Caco-2 (cell line): ENCODE measurements around the gene CNOT6. TPM values are rescaled to one million over a fixed set of nuclear protein-coding genes. Genes with fewer than 3 reads are reported as not detected.

Experiments
- BruUV-seq: library from RNA; stranded (reverse); fragments of 400-500 nt; replicated peaks from 2 replicates; lab custom pipeline; 2021; lab: Mats Ljungman, UMichigan
- CTCF ChIA-PET: fragments of 300-600 bp; sonication (Branson Sonifier 250); formaldehyde crosslinking; loops from one replicate; lab custom pipeline; 2022; ENCODE audit warnings: antibody characterized with exemption; lab: Charles Lee
- POLR2A ChIA-PET: fragments of 300-600 bp; sonication (Branson Sonifier 250); formaldehyde crosslinking; loops from one replicate; lab custom pipeline; 2022; ENCODE audit warnings: antibody characterized with exemption; lab: Charles Lee
- DNase-seq, 2 experiments: peaks; one replicate each; pipeline versions ENCODE4 v3.0.0 to v3.0.0-alpha.2; 2020 to 2022
- H3K27me3 ChIP-seq: replicated peaks from 2 replicates; pipeline ENCODE4 v1.6.0; 2011; ENCODE audit warnings: low read length; ENCODE audit not compliant: control insufficient read depth, insufficient read depth
- H3K36me3 ChIP-seq: 2 replicates; pipeline ENCODE4 v1.5.1; 2011; ENCODE audit warnings: low read length; ENCODE audit not compliant: control insufficient read depth, insufficient read depth
- H3K4me1 ChIP-seq: fragments of 250-450 bp; sonication (Bioruptor Pico); 2 replicates; pipeline ENCODE4 v1.5.1; 2020; ENCODE audit warnings: mild to moderate bottlenecking
- H3K4me3 ChIP-seq: 2 replicates; pipeline ENCODE4 v1.5.1; 2011; ENCODE audit warnings: low read depth, mild to moderate bottlenecking, control low read depth, low read length
- H3K9me3 ChIP-seq: fragments of 250-450 bp; sonication (Bioruptor Pico); 2 replicates; pipeline ENCODE4 v1.5.1; 2020; ENCODE audit warnings: mild to moderate bottlenecking, moderate library complexity
- H3K27ac Mint-ChIP-seq: one replicate; pipeline ENCODE4 v1.8.0; 2022; ENCODE audit warnings: mixed read lengths; ENCODE audit not compliant: unreplicated experiment
- H3K27me3 Mint-ChIP-seq: one replicate; pipeline ENCODE4 v1.8.0; 2022; ENCODE audit warnings: mixed read lengths; ENCODE audit not compliant: insufficient read depth, unreplicated experiment
- H3K36me3 Mint-ChIP-seq: one replicate; pipeline ENCODE4 v1.8.0; 2022; ENCODE audit warnings: mild to moderate bottlenecking, mixed read lengths; ENCODE audit not compliant: insufficient read depth, unreplicated experiment
- H3K4me1 Mint-ChIP-seq: one replicate; pipeline ENCODE4 v1.8.0; 2022; ENCODE audit warnings: low read depth, mixed read lengths; ENCODE audit not compliant: unreplicated experiment
- H3K4me3 Mint-ChIP-seq: one replicate; pipeline ENCODE4 v1.8.0; 2022; ENCODE audit warnings: mild to moderate bottlenecking, moderate library complexity, mixed read lengths; ENCODE audit not compliant: unreplicated experiment
- H3K9me3 Mint-ChIP-seq: one replicate; pipeline ENCODE4 v1.8.0; 2022; ENCODE audit warnings: mixed read lengths; ENCODE audit not compliant: unreplicated experiment
- CTCF ChIP-seq, 2 experiments: fragments of 200-600 bp in 1 of 2; IDR thresholded peaks; 1 replicate in 1 of 2; 2 replicates in 1 of 2; pipeline versions ENCODE4 v1.5.1 to v1.8.0; 2011 to 2022; ENCODE audit warnings: antibody characterized with exemption in 1 of 2, control low read depth in 1 of 2, inconsistent platforms in 1 of 2, low read depth in 1 of 2, low read length in 1 of 2, mild to moderate bottlenecking in 1 of 2, moderate library complexity in 1 of 2; ENCODE audit not compliant: insufficient read depth in 1 of 2, severe bottlenecking in 1 of 2, unreplicated experiment in 1 of 2
- intact Hi-C: fragments of 100-400 bp; cut with micrococcal nuclease; formaldehyde crosslinking; loops from one replicate; pipeline ENCODE4 v1.10.0; 2022; ENCODE audit not compliant: unreplicated experiment
- total RNA-seq: library from RNA; stranded (reverse); gene quantifications from 2 replicates; pipeline ENCODE4 v1.2.3, GENCODE V29; 2022

Gene CNOT6
- total RNA-seq, 1 experiment from 2014 or later = 46.3 TPM

- ChIA-PET POLR2A (no interaction called here), CTCF (no interaction called here)
- TF ChIP-seq CTCF (IDR thresholded peaks at IDR 0.05; ENCODE audit: insufficient read depth in 1 of 2, low read depth in 1 of 2, low read length in 1 of 2, severe bottlenecking in 1 of 2, unreplicated experiment in 1 of 2) = no peak
- Mint-ChIP-seq H3K9me3 (no peaks in the 10 kb centered on the region), H3K4me3 (no peak overlapping the region), H3K4me1 (no peaks in the 10 kb centered on the region), H3K27ac (no peak overlapping the region), H3K27me3 (peaks cover 2% of the 10 kb centered on the region), H3K36me3 (peaks cover 3% of the 10 kb centered on the region)
- H3K4me1 ChIP-seq = no peaks in the 10 kb centered on the region
- DNase-seq = no peak
- H3K36me3 ChIP-seq = no peaks in the 10 kb centered on the region
- no peaks in the 10 kb centered on the region; the same call in 1 of the 2 replicates for H3K27me3 ChIP-seq
- BruUV-seq = no TSS peak
- intact Hi-C loops = no loop called here
- no peaks in the 10 kb centered on the region for H3K9me3 ChIP-seq
- no peak overlapping the region for H3K4me3 ChIP-seq
These were observed 89.6 kb downstream of the CNOT6 start for GRCh38 chr5:180583738-180584137.

DNA sequence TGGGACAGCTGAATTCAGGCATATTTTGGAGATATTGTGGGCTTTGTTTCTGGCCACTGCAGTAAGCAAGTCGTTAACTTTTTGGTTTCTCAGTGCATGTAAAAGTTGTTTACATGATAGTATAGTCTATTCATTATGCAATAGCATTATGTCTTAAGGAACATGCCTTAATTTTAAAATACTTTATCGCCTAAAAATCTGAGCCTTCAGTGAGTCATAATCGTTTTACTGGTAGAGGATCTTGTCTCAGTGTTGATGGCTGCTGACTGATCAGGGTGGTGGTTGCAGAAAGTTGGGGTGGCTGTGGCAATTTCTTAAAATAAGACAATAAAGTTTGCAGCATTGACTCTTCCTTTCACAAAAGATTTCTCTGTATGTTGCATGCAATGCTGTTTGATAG lies 92.0 kb downstream of the CNOT6 start:
- H3K36me3 Mint-ChIP-seq = no peaks in the 10 kb centered on the region
- POLR2A ChIA-PET = no interaction called here

DNA sequence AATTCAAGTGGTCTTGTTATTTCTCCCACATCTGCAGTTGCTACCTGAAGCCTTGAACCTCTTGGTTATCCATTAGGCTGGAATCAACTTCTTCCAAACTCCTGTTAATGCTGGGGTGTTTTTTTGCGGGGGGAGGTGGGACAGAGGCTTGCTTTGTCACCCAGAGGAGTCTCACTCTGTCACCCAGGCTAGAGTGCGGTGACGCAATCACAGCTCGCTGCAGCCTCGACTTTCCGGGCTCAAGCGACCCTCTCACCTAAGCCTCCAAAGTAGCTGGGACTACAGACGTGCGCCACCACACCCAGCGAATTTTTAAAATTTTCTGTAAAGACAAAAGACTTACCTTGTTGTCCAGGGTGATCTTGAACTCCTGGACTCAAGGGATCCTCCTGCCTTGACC lies 92.7 kb downstream of the CNOT6 start:
- no peaks in the 10 kb centered on the region for H3K9me3 ChIP-seq
- intact Hi-C loops = no loop called here
- TF ChIP-seq CTCF (IDR thresholded peaks at IDR 0.05; ENCODE audit: insufficient read depth in 1 of 2, low read depth in 1 of 2, low read length in 1 of 2, severe bottlenecking in 1 of 2, unreplicated experiment in 1 of 2) = no peak
- H3K4me1 ChIP-seq = no peaks in the 10 kb centered on the region
- no TSS peak for BruUV-seq
- Mint-ChIP-seq H3K9me3 (no peaks in the 10 kb centered on the region), H3K4me3 (no peak overlapping the region), H3K27me3 (peaks cover 2% of the 10 kb centered on the region), H3K36me3 (no peaks in the 10 kb centered on the region), H3K4me1 (no peaks in the 10 kb centered on the region), H3K27ac (no peak overlapping the region)
- H3K4me3 ChIP-seq = no peak overlapping the region
- no peaks in the 10 kb centered on the region; the same call in 1 of the 2 replicates for H3K27me3 ChIP-seq
- CTCF ChIA-PET = interaction anchor here (0.7 kb wide), 1 partner anchor 675 kb away, joined by 7 read pairs; no protein-coding TSS in a partner anchor
- no peaks in the 10 kb centered on the region for H3K36me3 ChIP-seq
- POLR2A ChIA-PET = no interaction called here
- no peak for DNase-seq

More for the DNA sequence above, 92.0 kb downstream of the CNOT6 start:
- Mint-ChIP-seq H3K27me3 (peaks cover 2% of the 10 kb centered on the region), H3K4me1 (no peaks in the 10 kb centered on the region), H3K4me3 (no peak overlapping the region), H3K9me3 (no peaks in the 10 kb centered on the region), H3K27ac (no peak overlapping the region)
- CTCF ChIA-PET = no interaction called here
- no TSS peak for BruUV-seq
- no peak for TF ChIP-seq CTCF (IDR thresholded peaks at IDR 0.05; ENCODE audit: insufficient read depth in 1 of 2, low read depth in 1 of 2, low read length in 1 of 2, severe bottlenecking in 1 of 2, unreplicated experiment in 1 of 2)
- Histone ChIP-seq H3K9me3 (no peaks in the 10 kb centered on the region), H3K4me1 (no peaks in the 10 kb centered on the region), H3K36me3 (no peaks in the 10 kb centered on the region), H3K4me3 (no peak overlapping the region), H3K27me3 (no peaks in the 10 kb centered on the region; the same call in 1 of the 2 replicates)
- DNase-seq = no peak
- intact Hi-C loops = no loop called here
